GM20431 (cell line): Measurements from ENCODE around the gene PPP5C.
"Not testable (repeated sequence)": the region's sequence is repeated elsewhere in the genome, so short reads cannot be mapped to it uniquely, and the experiment has no call there.

Experiments used
- in situ Hi-C: fragments of 300-500 bp; cut with MseI, MboI; formaldehyde crosslinking; loops from one replicate; pipeline ENCODE4 v1.15.0; 2020; ENCODE audit warnings: low sequenced_read_pairs; ENCODE audit not compliant: unreplicated experiment

Gene PPP5C

DNA sequence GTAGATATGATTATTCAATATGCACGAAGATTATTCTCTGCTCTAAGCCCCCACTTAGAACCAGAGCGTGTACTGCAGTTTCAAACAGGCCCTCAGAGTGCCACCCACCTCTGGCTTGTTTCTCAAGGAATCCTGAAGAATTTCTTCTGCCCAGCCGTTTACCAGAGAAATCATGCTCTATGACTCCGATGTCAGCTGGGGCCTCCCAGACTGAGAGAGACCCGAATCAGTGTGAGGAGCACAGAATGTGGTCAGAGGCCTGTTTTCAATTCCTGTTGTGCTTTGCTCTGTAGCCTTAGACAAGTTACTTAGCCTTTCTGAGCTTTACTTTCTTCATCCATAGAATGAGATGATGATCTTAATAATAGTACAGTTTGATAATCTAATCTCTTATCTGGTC, 76.3 kb downstream of the PPP5C start:
- in situ Hi-C loops = no loop called here

DNA sequence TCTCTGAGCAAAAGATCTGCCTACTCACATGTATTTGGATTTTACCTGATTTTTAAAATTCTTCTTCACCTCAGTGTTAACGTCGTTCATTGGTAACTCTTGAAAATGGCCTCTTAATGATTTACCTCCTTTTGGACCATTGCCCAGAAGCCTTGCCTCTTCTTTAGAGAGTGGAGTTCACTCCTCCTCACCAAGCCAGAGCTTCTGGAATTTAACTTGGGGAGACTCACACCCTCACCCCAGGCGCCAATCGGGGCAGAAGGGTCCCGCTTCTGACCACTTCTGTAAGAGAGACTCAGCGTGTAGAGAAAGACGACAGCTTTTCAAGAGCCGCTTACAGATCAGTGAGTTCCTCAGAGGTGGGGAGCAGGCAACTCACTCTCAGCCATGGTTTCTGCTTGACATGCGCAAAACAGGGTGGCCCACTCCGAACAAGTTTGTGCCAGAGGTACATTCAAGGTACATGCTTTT, 79.2 kb downstream of the PPP5C start:
- in situ Hi-C loops = no loop called here

DNA sequence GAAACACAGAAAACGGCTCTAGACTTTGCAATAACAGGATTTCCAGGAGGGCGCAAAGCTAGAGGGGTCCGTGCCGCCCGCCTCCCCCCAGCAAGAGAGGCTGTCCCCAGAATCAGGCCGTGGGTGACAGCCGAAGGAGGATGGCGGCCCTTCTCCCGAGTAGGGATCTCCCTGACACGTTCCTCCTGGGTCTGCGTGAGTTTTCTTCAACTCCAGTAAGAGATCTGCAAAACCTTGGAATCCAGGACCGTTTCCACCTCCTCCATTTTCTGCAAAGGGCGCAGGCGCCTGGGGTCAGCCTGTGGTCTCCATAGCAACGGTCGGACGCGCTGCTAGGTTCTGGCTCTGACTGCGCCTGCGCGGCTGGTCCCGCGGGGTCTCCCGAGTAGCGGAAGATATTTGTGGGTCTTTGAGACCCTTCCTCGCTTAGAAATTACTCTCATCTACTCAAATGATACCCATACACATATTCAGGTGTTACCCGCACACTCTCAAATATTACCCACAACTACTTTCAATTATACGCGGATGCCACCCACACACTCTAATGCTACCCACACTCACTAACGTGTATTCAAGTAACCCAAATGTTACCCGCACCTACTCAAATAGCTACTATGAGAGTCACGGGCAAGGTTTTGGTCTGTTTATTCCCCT, 79.7 kb downstream of the PPP5C start:
- in situ Hi-C loops = no loop called here

DNA sequence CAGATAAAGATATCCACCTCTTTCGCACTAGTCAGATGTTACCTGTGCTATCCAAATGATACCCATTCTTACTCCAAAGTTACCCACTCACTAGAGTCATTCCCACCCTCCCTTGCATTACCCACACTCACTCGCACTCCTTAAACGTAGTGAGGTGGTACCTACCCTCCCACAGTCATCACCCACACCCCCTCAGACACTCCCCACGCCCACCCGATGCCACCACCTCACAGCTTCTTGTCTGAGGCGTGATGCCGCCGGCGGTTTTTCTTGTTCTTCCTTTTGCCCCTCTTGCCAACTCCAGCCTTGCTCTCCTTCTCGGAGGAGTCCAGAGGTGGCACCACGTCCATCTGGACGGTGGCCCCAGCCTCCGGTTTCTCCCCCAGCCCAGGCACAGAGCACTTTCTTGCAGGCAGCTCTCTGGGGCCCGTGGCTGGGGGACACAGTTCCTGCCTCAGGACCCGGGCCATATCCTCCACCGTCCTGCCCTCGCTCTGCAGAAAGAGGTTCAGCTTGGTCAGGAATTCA, 80.7 kb downstream of the PPP5C start:
- in situ Hi-C loops = no loop called here

DNA sequence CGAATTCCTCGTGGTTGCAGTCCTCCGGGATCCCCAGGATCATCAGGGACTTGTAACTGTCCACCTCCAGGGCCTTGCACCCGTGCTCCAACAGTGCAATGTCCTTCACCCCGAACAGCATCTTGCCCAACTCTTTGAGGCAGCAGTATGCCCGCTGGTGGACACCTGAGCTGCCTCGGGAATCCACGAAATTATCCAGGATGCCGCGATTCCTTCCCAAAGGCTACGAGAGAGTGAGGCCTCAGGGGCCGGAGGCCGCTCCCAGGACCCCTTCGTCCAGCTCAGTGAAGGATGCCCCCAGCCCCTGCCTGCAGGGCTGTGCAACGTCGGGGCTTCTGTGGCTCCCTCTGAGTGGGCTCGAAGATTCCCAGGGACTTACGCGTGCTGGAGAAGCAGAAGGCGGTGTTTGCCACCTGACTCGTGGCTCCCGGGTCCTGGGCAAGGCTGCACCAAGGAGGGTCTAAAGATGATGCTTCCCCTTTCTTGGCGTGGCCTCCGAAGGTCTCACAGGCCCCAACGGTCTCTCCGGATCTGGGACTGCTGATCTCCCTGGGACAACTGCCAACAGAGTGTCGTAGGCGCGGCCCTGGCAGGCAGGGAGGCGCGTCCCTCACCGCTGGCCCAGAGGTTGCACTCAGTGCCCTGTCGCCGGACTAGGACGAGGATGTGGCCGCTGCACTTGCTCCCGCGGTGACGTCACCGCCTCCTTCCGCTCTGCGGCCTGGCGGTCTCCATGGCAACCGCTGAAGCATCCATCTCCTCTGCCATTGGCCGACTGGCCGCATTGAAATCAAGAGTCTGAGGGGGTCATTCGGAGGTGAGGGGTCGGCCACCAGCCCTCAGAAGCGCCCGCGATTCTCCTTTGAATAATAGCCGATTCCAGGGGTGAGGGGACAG, 81.6 kb downstream of the PPP5C start, which contains the start of gene PNMA8C:
Gene PNMA8C, minus strand, starts transcription at position 698 of the 897 bp plus-strand sequence. Its CDS starts 577 bp downstream, at position 121.
- in situ Hi-C loops = no loop called here

DNA sequence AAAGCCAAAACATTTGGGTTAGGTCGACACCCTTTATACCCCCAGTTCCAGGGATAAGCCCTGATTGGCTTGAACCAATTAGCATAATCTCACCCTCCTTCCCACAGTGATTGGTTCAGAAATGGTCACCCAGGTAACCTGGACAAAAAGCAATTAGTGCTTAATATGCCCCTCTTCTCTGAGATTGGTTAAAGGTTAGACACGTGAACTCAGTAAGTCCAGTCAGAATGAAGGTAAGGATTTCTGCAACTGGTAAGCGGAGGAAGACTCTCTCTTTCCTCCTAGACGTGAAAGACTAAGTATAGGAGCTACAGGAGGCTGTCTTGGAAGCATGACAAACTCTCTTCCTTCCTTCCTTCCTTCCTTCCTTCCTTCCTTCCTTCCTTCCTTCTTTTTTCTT, 83.1 kb downstream of the PPP5C start:
- in situ Hi-C loops = no loop called here

DNA sequence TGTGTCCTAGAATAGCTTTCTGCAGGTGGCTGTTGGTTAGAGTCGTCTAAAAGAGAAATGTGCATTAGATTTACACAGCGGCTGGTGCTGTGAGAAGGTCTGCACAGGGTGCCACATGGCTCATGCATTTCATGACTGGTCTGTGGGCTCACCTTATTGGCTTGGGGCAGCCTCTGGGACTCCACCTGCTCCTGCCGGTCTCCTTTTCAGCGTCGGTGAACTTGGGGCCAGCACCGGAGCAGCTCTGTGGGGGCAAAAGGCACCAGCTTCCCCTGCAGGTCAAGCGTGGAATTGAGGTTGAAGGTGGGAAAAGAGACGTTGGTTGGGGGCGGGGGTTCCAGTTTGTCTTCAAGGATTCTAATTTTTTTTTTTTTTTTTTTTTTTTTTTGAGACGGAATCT, 84.9 kb downstream of the PPP5C start:
- in situ Hi-C loops = no loop called here

DNA sequence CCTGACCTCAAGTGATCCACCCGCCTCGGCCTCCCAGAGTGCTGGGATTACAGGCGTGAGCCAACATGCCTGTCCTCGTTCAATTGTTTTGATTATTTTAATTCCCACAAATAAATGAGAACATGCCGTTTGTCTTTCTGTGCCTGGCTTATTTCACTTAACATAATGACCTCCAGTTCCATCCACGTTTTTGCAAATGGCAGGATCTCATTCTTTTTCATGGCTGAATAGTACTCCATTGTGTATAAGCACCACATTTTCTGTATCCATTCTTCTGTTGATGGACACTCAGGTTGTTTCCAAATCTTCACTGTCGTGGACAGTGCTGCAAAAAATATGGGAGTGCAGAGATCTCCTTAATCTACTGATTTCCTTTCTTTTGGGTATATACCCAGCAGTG, 86.6 kb downstream of the PPP5C start:
- in situ Hi-C loops = not testable (repeated sequence)

DNA sequence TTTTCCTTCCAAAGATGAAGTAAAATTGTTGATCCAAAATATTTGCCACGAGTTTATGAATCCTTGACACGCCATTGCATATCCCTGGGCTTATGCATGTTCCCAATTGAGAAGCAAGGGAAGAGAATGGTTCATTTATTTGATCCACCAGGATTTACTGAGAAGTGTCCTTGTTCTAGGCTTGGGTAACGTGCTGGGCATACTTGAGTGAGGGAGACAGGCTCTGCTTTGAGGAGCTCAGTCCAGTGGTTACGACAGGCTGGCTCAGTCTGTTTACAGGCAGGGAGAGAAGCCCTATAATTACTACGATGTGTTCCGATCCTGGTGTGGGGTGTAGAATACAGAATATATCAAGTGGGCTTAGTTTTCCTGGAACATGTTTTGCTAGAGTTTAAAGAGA, 88.1 kb downstream of the PPP5C start:
- in situ Hi-C loops = no loop called here

DNA sequence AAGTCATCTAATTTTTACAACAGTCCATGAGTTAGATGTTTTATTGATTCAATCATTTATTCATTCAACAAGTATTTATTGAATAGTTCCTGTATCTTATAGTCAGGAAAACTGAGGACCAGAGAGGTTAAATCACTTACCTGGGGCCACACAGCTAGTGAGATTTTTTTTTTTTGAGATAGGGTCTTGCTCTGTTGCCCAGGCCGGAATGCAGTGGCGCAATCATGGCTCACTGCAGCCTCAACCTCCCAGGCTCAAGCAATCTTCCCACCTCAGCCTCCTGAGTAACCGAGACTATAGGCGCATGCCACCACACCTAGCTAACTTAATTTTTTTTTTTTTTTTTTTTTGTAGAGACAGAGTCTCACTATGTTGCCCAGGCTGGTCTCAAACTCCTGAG, 88.8 kb downstream of the PPP5C start:
- in situ Hi-C loops = not testable (repeated sequence)
